B cell (primary cell): ENCODE results near the gene TRAPPC1. TPM values are rescaled to one million over a fixed set of nuclear protein-coding genes. Genes with fewer than 3 reads are reported as not detected.

Source experiments
- ATAC-seq: fragments of 200-7000 bp; cut with Tn5 transposase; one replicate; pipeline ENCODE4 v1.10.0; 2021; ENCODE audit warnings: low read depth, mild to moderate bottlenecking, moderate number of reproducible peaks, moderate library complexity
- CTCF ChIA-PET: fragments of 350-600 bp; sonication (Branson Sonifier 250); formaldehyde crosslinking; loops from one replicate; lab custom pipeline; 2021; ENCODE audit warnings: antibody characterized with exemption, inconsistent platforms; lab: Charles Lee
- POLR2A ChIA-PET: fragments of 350-600 bp; sonication (Branson Sonifier 250); formaldehyde crosslinking; loops from one replicate; lab custom pipeline; 2021; ENCODE audit warnings: antibody characterized with exemption; lab: Charles Lee
- DNase-seq: peaks from one replicate; pipeline ENCODE4 v3.0.0; 2013
- H2AFZ ChIP-seq: 2 replicates; pipeline ENCODE4 v1.6.1; 2012; ENCODE audit warnings: mild to moderate bottlenecking, low read depth, low read length; ENCODE audit not compliant: insufficient read depth, poor library complexity, severe bottlenecking
- H3K27ac ChIP-seq, 2 donors: 1 replicate in 1 of 2; 2 replicates in 1 of 2; pipeline ENCODE4 v1.5.1; 2012 to 2013; ENCODE audit warnings: low read length in 2 of 2, mild to moderate bottlenecking in 2 of 2, moderate library complexity in 1 of 2
- H3K27me3 ChIP-seq, 4 experiments: fragments of 200-600 bp in 1 of 4; sonication (generic) in 1 of 4; replicated peaks in 1 of 4; 1 replicate in 2 of 4; 2 replicates in 2 of 4; pipeline versions ENCODE4 v1.6.1 to v1.7.0; 2013 to 2016; ENCODE audit warnings: low read length in 3 of 4, mild to moderate bottlenecking in 2 of 4, mixed read lengths in 1 of 4, moderate library complexity in 1 of 4; ENCODE audit not compliant: insufficient read depth in 4 of 4, control insufficient read depth in 3 of 4; ENCODE audit errors: control extremely low read depth in 1 of 4
- H3K36me3 ChIP-seq, 2 experiments: replicated peaks in 1 of 2; 1 replicate in 1 of 2; 2 replicates in 1 of 2; pipeline versions ENCODE4 v1.6.1 to v1.7.1; 2013; ENCODE audit warnings: low read length in 1 of 2; ENCODE audit not compliant: insufficient read depth in 2 of 2, control insufficient read depth in 1 of 2; ENCODE audit errors: control extremely low read depth in 1 of 2, extremely low read depth in 1 of 2
- H3K4me1 ChIP-seq, 2 donors: fragments of 200-600 bp in 1 of 2; sonication (generic) in 1 of 2; 1 replicate in 1 of 2; 2 replicates in 1 of 2; pipeline versions ENCODE4 v1.5.1 to v1.6.1; 2013 to 2017; ENCODE audit warnings: low read length in 2 of 2; ENCODE audit not compliant: control insufficient read depth in 2 of 2, insufficient read depth in 2 of 2
- H3K4me2 ChIP-seq: replicated peaks from 2 replicates; pipeline ENCODE3; 2012; ENCODE audit warnings: mild to moderate bottlenecking, low read depth, low read length; ENCODE audit not compliant: poor library complexity, severe bottlenecking
- H3K4me3 ChIP-seq, 5 experiments: fragments of 200-600 bp in 1 of 5; sonication (generic) in 1 of 5; 1 replicate in 3 of 5; 2 replicates in 2 of 5; pipeline versions ENCODE4 v1.5.1 to v1.7.0; 2011 to 2016; ENCODE audit warnings: low read length in 4 of 5, mild to moderate bottlenecking in 4 of 5, low read depth in 2 of 5, control low read depth in 1 of 5, moderate library complexity in 1 of 5; ENCODE audit not compliant: insufficient read depth in 1 of 5; ENCODE audit errors: control extremely low read depth in 1 of 5, extremely low read depth in 1 of 5
- H3K79me2 ChIP-seq: fragments of 200-600 bp; sonication (generic); one replicate; pipeline ENCODE4 v1.6.0; 2016; ENCODE audit warnings: low read length; ENCODE audit not compliant: control insufficient read depth, insufficient read depth
- H3K9ac ChIP-seq: fragments of 200-600 bp; sonication (generic); 2 replicates; pipeline ENCODE4 v1.6.1; 2017; ENCODE audit warnings: mild to moderate bottlenecking, low read length, moderate library complexity
- H3K9me3 ChIP-seq, 3 donors: one replicate each; pipeline versions ENCODE4 v1.6.1 to v1.7.1; 2013; ENCODE audit warnings: low read length in 2 of 3; ENCODE audit not compliant: control insufficient read depth in 2 of 3, insufficient read depth in 1 of 3; ENCODE audit errors: control extremely low read depth in 1 of 3
- H4K20me1 ChIP-seq: 2 replicates; pipeline ENCODE4 v1.6.0; 2012; ENCODE audit warnings: mild to moderate bottlenecking, low read length; ENCODE audit not compliant: insufficient read depth, control insufficient read depth, poor library complexity, severe bottlenecking
- H3K27ac Mint-ChIP-seq: one replicate; pipeline ENCODE4 v1.8.0; 2021; ENCODE audit warnings: mixed read lengths
- H3K27me3 Mint-ChIP-seq: one replicate; pipeline ENCODE4 v1.8.0; 2021; ENCODE audit warnings: mixed read lengths
- H3K4me1 Mint-ChIP-seq: one replicate; pipeline ENCODE4 v1.8.0; 2021; ENCODE audit warnings: mixed read lengths
- H3K4me3 Mint-ChIP-seq: one replicate; pipeline ENCODE4 v1.8.0; 2021; ENCODE audit warnings: mixed read lengths
- H3K9me3 Mint-ChIP-seq: one replicate; pipeline ENCODE4 v1.8.0; 2022; ENCODE audit warnings: mixed read lengths; ENCODE audit not compliant: insufficient read depth
- EZH2 ChIP-seq: IDR thresholded peaks from 2 replicates; pipeline ENCODE4 v1.6.1; 2012; ENCODE audit warnings: borderline replicate concordance, low read depth, mild to moderate bottlenecking, moderate library complexity, low read length; ENCODE audit not compliant: insufficient read depth, poor library complexity, severe bottlenecking
- WGBS: methylation state at CpG from one replicate; pipeline ENCODE4 v1.1.5; 2013; ENCODE audit warnings: missing lambda C conversion rate; ENCODE audit not compliant: insufficient coverage; 5-methylcytosine and 5-hydroxymethylcytosine counted together
- intact Hi-C: fragments of 100-400 bp; cut with micrococcal nuclease; formaldehyde crosslinking; loops from one replicate; pipeline ENCODE4 v1.10.0; 2022
- polyA minus RNA-seq: library from RNA; depleted of rRNA, polyadenylated mRNA; stranded (reverse); fragments of >200 nt; gene quantifications from 2 replicates; pipeline ENCODE4 v1.2.3, GENCODE V29; 2012
- polyA plus RNA-seq: library from polyadenylated mRNA; depleted of rRNA; stranded (reverse); fragments of >200 nt; gene quantifications from 2 replicates; pipeline ENCODE4 v1.2.3, GENCODE V29; 2012
- total RNA-seq, 2 donors: library from RNA; stranded (reverse); fragments of 120-200 nt in 1 of 2; gene quantifications; 1 replicate in 1 of 2; 2 replicates in 1 of 2; pipeline versions ENCODE4 v1.2.3 to v1.2.4, GENCODE V29; 2013 to 2022
- TF ChIP-seq, protein P1 (sequence below): fragments of 200-600 bp; IDR thresholded peaks from one replicate; pipeline ENCODE4 v1.8.0; 2022; ENCODE audit warnings: antibody characterized with exemption, mild to moderate bottlenecking

The TRAPPC1 gene, protein sequence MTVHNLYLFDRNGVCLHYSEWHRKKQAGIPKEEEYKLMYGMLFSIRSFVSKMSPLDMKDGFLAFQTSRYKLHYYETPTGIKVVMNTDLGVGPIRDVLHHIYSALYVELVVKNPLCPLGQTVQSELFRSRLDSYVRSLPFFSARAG
- total RNA-seq (86.0 and 118 TPM in 2 replicates), polyA plus RNA-seq (107 and 173 TPM in 2 replicates), polyA minus RNA-seq (27.1 and 42.3 TPM in 2 replicates)
- total RNA-seq (2013) = 31.6 TPM

GRCh38 chr17:7931709-7932482, at the start of gene TRAPPC1, which contains the start of gene CNTROB:
Gene TRAPPC1, minus strand, starts transcription at chr17:7931946. Its CDS starts 117 bp downstream, at chr17:7931829.
Gene CNTROB, plus strand, starts transcription at chr17:7932206. Its CDS starts 874 bp downstream, at chr17:7933080.
- TF ChIP-seq, protein P1, sequence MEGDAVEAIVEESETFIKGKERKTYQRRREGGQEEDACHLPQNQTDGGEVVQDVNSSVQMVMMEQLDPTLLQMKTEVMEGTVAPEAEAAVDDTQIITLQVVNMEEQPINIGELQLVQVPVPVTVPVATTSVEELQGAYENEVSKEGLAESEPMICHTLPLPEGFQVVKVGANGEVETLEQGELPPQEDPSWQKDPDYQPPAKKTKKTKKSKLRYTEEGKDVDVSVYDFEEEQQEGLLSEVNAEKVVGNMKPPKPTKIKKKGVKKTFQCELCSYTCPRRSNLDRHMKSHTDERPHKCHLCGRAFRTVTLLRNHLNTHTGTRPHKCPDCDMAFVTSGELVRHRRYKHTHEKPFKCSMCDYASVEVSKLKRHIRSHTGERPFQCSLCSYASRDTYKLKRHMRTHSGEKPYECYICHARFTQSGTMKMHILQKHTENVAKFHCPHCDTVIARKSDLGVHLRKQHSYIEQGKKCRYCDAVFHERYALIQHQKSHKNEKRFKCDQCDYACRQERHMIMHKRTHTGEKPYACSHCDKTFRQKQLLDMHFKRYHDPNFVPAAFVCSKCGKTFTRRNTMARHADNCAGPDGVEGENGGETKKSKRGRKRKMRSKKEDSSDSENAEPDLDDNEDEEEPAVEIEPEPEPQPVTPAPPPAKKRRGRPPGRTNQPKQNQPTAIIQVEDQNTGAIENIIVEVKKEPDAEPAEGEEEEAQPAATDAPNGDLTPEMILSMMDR = no peak
- no peak for TF ChIP-seq EZH2
- Histone ChIP-seq H3K4me3 (peak within 1 kb of the TSS; percentile 75 to 98 (median 89)), H2AFZ (peak within 1 kb of the TSS; percentile 95), H3K27ac (peak within 1 kb of the TSS; percentile 77 to 88), H4K20me1 (peaks cover 4% of the 10 kb centered on the region), H3K9me3 (no peaks in the 10 kb centered on the region), H3K4me2 (peak within 1 kb of the TSS; percentile 99), H3K4me1 (peaks cover 18 to 33% of the 10 kb centered on the region in 2 donors), H3K9ac (peak within 1 kb of the TSS; percentile 93), H3K79me2 (peaks cover 35% of the 10 kb centered on the region), H3K36me3 (peaks cover 4 to 23% of the 10 kb centered on the region in 2 experiments), H3K27me3 (no peaks in the 10 kb centered on the region)
- Mint-ChIP-seq H3K27me3 (no peaks in the 10 kb centered on the region), H3K9me3 (no peaks in the 10 kb centered on the region), H3K4me1 (peaks cover 44% of the 10 kb centered on the region), H3K27ac (peak within 1 kb of the TSS; percentile 95), H3K4me3 (peak within 1 kb of the TSS; percentile 95)
- DNase-seq (peak; percentile 100), ATAC-seq (peak; percentile 98)
- intact Hi-C loops = loop anchor here (1.0 to 5.0 kb wide), 8 partner anchors 10 to 450 kb away; partner anchors contain the start of genes KDM6B, NAA38, RPL26 and WRAP53
- WGBS = under 1% methylated on average over 54 of the region's 55 CpGs
- ChIA-PET CTCF (interaction anchor here (0.8 to 6.6 kb wide), 16 partner anchors 10 to 291 kb away, joined by 3 to 48 read pairs (median 4); partner anchors contain the start of genes NAA38 and RNF227), POLR2A (interaction anchor here (0.7 to 2.5 kb wide), 12 partner anchors 9 to 316 kb away, joined by 3 to 21 read pairs (median 4); partner anchors contain the start of genes CTC1, CYB5D1, NAA38 and PER1)
